ENCODE results near the gene ITGA11.
"Not testable (repeated sequence)": the region's sequence is repeated elsewhere in the genome, so short reads cannot be mapped to it uniquely, and the experiment has no call there.

Gene ITGA11

DNA sequence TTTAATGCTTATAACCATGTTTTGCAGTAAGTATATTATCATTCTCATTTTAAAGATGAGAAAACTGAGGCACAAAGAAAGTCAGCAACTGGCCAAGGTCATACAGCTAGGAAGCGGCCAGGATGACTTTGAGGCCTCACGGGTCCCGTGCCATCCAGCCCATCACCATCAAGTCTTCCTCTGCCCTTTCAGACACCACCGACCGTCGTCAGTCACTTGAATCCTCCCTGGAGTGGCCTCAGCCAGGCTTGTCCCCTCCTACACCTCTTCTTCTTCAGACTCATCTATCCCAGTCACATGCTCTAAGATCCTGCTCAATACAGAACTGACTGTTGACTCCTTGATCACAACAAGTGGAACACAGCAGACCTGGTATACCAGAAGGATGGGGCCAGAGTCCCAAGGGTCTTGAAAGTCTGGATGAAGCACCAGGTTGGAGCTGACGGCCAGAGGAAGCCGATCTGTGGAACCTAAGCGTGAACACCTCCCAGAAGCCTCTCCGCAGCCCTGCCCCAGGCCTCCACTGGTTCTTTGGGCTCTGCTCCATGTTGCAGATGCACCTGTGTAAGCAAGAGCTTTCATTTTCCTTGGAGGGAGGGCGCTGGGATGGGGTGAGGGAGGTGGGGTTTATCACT lies 22.1 kb downstream of the ITGA11 start:
- no peak for DNase-seq

DNA sequence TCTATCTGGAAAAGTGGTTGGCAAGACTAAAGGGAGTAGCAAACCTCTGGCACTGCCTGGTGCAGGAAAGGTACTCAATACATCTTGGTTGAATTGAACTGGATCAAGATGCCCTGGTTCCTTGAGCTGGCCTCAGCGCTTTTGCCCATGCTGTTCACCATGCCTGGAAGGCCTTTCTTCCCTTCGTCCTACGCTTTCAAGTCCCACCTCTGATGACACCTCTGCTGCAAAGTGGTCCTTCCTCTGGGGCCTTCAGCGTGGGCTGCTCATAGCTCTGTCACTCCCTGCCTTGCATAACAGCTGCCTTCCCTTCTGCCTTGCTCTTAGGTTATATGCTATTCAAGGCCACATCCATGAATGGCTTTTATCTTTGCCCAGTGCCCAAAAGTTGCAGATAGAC lies 23.0 kb downstream of the ITGA11 start:
- no peak for DNase-seq

DNA sequence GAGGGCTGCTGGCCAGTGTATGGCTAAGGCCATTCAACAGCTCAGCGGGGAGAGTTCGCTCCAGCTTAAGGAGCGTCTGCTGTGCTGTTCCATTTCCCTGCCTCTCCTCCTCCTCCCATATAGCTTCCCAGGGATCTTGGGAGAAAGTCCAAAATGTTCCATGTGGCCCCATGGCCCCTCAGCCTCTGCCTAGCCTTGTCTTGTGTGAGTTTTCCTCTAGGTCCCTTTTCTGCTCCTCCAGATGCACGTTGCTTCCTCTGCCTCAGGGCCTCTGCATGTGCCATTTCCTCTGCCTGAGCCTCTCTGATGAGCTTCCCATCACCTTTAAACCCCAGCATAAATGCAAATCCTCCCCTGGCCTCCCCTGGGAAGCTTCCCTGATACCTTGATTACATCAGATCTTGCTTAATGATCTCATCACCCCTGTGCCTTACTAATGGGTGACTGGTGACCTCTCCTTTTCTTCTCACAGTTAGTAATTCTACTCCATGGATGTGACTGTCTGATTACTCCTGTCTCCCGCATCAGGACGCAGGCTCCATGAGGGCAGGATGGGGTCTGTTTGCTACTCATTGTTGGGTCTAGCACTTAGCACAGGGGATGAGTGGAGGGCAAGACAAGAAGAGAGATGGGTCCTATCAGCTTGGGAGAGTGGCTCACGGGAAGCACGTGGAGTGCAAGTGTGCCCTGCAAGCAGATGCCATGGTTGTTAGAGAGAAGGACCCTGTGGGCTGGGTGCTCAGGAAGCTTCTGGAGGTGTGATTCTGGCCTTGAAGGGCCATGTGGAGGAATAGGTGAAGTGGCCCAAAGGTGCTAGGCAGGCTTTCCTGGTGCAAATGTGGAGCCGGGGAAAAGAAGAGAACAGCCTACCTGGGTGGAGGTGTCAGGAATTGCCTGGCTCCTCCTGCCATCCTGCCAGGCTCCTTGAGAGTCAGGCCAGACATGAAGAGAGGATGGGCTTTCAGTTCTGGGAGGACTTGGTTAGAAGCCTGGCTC lies 23.8 kb downstream of the ITGA11 start:
- no peak for DNase-seq

DNA sequence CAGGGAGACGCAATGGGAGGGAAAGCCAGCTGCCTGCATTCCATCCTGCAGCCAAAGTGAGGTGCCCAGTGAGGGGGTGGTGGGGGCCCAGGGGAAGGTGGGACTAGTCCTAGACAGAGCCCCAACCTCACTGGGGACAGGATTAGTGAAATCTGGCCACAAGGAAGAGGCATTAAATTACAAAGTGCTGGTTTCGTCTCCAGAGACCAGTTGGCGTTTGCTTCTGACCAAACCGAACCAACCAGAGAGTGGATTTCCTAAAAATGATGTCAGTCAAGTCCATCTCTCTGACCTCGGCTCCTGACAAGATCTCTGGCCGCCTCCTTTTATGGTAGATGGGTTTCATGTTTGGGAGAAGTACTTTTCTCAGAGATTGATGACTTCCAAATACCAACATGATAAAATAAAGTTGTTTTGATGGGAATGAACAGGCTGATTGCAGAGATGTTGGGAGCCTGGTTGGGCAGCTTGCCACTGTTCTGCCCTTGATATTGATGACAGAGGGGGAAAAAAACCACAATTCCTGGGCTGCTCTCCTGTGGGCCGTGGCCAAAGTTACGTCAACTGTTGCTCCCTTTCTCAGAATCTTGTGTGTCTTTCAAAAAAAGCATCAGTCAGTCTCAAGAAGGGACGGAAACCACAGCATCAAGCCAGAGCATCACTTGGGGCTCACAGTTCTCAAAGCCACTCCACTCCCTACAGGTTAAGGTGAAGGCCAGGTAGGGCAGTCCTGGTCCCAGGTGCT lies 24.6 kb downstream of the ITGA11 start:
- peak; percentile 70 for DNase-seq

DNA sequence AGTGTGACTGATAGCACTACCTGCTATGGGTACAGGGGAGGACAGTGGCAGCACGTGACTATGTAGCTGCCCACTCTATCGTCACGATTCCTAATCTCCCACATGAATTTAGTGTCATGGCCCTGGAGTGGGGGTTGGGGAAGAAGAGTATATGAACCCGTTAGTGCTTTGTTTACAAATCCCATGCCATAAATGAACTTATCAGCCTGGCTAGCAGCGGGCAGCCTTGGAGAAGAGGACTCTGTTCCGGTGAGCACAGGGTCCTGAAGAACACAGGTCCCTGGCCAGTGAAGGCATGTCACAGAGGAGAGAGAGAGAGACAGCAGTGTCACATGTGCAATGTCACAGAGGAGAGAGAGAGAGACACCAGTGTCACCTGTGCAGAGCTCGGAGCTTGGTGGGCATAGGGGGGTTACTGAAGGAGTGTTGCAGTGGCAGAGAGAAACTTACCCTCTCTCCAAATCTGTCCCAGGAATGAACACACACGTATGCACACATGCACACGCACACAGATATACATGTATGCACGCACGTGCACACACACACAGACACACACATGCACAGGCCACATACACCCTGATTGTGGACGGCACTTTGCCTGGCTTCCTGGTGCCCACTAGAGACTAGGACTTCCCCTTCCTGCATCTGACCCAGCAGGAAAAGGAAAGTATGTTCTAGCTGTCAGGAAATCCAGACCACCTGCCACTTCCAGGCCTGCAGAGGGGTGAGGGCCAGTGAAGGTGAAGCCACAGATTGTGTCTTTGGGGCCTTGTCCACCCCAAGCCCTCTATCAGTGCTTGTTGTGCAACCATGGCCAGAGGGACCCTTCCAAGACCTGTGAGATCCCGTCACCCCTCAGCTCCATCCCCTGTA lies 26.3 kb downstream of the ITGA11 start:
- DNase-seq: no peak

DNA sequence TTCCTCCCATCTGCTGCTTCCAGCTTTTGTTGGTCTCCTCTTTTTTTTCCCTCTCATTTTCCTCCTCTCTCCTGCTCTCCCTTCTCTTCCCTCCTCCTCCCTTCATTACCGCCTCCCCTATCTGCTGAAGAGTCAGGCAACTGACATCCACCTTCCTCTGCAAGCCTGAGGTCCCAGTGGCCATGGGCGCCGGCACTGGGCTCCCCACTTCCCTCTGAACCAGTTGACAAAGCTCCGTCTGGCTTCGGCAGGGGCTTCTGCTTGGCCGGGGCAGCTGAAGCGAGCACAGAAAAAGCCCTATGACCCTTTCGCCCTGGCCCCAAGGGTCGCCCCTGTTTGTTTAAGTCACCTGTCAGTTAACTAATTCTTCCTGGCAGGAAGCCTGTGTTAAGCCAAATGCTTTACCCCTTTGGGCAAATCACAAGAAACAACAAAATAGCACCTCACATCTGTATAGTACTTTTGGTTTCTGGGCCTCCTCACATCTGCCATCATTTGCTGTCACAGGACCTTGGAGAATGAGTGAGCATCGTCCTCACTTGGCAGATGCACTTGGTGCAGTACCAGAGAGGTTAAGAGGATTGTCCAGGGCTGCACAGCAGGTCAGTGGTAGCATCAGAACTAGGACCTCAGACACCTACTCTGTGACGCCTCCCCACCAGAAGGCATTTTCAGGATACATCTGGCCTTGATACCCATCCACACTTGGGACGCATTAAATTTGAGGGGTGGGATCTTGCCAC lies 27.7 kb downstream of the ITGA11 start:
- no peak for DNase-seq

DNA sequence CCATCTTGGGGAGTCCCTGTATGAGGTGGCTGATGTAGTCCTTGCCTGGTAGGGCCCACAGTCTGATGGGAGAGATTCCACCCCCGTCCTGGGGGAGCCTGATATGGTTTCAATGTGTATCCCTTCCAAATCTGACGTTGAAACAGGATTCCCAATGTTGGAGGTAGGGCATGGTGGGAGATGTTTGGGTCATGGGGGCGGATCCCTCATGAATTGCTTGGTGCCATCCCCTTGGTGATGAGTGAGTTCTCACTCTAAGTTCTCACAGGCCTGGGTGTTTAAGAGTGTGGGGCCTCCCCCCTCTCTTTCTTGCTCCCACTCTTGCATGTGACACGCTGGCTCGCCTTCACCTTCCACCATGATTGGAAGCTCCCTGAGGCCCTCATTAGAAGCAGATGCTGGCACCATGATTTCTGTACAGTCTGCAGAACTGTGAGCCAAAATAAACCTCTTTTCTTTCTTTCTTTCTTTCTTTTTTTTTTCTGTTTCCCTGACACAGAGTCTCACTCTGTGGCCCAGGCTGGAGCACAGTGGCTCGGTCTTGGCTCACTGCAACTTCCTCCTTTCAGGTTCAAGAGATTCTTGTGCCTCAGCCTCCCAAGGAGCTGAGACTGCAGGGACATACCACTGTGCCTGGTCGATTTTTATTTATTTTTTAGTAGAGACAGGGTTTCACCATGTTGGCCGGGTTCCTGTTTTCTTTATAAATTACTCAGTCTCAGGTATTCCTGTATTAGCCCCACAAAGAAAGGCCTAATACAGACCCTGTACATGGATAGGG lies 28.6 kb downstream of the ITGA11 start:
- no peak for DNase-seq

DNA sequence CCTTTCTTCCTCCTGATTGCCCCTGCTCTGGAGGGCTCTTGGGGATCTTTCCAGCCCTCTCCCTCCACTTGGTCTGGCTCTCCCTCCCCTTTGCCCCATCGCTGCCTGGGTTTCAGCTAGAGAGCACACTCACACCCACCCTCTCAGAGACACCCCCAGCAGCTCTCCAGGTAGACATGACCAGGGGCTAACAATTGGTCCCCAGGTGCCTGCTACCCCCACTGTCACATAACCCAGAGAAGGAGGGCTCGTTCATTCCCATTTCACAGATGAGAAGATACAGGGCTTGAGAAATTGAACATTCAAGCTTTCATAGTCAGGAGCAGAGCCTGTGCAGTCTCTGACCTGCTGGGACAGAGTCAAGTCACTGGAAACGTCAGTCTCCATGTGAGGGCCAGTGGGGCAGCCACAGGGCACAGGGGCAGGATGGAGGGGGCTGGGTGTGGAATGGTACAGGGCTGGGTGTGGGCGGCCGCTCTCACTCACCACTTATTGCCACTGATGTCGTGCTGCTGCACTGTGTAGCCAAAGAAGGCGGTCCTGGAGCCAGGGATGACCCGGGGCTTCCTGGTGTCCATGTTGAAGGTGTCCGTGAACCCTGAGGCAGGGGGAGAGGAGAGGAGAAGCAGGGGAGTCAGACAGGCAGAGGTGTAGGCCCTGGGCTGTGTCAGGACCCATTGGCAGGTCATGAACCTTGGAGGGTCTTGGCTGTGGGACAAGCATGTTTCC lies 29.4 kb downstream of the ITGA11 start:
- no peak for DNase-seq

DNA sequence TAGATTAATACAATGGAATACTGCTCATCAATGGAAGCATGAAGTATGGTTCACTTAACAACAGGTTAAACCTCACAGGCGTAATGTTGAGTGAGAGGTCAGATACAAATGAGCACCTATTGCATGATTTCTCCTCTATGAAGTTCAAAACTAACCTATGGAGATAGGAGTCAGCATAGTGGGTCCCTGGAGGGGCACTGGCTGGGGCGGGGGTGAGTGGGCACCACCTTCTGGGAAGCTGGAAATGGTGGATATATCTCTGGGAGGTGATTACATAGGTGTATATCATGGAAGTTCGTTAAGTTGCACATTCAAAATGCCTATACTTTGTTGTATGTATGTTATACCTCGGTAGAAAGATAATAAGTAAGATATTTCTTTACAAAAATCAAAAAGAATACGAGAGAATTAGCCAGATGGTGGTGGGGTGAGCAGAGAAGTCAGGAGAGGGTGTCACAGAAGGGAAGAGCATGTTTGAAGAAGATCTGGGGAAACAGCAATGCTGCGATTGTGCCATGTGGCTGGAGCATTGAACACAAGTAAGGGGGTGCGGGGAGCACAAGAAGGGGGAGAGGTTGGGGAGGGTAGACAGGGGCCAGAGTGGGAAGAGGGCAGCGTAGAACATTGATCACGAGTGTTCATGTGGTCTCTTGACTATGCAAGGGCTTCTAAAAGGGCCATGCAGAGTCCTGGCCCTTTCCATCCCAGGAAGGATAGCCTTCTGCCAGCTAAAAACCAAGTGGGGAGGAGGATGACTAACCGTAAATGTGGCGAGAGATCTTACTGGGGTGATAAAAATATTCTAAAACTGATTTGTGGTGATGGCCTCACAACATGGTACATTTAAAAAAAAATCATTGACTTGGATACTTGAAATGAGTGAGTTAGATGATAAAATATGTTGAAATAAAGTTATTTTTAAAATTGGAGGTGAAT lies 30.2 kb downstream of the ITGA11 start:
- no peak for DNase-seq

DNA sequence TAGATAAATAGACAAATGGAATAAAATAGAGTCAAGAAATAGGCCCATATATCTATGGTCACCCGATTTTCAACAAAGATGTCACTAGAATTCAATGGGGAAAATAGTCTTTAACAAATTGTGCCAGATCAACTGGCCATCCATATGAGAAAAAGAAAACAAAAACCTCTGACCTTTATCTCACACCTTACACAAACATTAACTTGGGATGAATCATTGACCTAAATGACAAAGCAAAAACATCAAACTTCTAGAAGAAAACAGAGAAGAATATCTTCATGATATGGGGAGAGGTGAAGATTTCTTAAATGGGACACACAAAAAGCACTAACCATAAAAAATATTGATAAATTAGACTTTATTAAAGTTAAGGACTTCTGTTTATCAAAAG lies 31.9 kb downstream of the ITGA11 start:
- DNase-seq: no peak

DNA sequence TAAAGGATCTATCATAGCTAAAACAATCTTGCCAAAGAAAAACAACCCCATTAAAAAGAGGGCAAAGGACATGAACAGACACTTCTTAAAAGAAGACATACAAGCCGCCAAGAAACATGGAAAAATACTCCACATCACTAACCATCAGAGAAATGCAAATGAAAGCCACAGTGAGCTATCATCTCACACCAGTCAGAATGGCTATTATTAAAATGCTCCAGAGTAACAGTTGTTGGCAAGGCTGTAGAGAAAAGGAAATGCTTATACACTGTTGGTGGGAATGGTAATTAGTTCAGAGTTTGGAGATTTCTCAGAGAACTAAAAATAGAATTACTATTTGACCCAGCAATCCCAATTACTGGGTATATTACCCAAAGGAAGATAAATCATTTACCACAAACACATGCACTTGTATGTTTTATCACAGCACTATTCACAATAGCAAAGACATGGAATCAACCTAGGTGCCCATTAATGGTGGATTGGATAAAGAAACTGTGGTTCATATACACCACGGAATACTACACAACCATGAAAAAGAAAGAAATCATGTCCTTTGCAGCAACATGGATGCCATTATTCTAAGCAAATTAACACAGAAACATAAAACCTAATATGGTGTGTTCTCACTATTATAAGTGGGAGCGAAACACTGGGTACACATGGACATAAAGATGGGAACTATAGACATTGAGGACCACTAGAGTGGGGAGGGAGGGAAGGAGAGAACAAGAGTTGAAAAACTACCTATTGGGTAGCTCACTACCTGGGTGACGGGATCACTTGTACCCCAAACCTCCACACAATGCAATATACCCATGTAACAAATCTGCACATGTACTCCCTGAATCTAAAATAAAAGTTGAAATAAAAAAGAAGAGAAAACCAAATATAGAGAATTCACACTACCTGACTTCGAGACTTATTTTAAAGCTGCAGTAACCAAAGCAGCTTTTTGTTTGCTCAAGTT lies 32.6 kb downstream of the ITGA11 start:
- DNase-seq: no peak

DNA sequence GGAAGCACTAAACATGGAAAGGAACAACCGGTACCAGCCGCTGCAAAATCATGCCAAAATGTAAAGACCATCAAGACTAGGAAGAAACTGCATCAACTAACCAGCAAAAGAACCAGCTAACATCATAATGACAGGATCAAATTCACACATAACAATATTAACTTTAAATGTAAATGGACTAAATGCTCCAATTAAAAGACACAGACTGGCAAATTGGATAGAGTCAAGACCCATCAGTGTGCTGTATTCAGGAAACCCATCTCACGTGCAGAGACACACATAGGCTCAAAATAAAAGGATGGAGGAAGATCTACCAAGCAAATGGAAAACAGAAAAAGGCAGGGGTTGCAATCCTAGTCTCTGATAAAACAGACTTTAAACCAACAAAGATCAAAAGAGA lies 34.0 kb downstream of the ITGA11 start:
- not testable (repeated sequence) for DNase-seq

DNA sequence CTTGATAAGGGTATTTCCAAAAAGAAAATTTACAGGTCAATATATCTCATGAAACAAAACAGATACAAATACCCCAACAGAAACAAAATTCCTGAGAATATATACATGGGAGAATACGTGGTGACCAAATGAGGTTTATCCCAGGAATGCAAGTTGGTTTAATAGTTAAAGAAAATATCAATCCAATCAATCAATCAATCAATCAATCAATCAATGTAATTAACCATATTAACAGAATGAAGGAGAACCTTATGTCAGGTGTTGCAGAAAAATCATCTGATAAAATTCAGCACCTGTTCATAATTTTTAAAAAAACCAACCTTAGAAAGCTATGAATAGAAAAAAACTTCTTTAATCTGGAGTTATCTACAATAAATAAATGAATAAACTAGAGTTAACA lies 35.9 kb downstream of the ITGA11 start:
- no peak for DNase-seq

DNA sequence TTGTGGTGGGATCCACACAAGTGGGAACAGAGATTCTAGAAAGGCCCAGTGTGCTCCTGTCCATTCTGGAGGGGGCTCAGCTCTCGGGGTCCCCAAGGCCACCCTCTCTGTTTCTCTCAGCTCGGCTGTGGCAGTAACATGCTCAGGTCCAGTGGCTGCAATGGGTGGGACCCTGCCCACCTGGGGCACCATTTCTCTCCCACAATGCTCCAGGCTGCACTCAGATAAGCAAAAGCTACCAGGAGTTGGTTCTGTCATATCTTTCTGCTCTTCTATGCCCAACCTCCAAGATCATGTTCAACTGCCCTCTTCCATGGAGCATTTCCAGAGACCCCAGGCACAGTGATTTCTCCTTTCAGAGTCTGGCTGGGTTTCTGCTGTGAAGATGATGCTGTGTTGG lies 40.8 kb downstream of the ITGA11 start:
- DNase-seq: no peak

DNA sequence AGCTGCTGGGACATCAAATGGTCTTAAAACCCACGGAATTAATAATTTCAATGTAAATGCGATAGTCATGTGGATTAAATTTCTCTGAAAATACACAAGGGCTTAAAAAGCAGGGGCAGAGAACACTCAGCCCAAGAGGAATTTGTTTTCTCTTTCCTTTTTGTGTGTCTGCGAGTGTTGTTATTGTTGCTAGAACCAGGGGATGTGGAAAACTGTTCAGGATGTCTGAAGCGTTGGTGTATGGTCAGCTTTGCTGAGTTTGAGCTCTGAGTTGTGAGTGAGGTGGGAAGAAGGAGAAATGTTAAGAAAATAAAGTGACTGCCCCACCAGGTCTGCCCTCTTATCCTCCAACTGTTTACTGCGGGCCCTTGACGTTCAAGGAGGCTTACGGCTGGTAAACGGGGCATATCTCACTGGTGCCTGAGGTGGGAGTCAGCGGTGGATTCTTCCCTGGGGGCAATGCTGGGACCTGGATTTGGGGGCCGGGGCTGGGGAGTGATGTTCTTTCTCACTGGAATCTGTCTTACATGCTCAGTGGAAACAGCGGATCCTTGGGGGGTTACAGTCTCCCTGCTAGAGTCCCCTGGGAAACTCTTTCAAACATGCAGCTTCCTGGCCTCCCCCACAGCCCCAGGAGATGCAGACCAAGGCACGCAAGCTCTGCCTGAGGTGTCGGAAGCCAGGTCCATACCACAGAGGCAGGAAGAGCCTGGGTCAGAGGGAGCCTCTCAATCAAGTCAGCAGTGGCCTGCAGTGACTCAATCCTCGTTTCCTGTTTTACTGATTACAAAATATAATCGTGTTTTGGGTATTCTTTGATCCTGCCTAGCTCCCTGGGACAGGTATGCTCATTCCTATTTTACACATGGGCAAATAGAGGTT lies 41.8 kb downstream of the ITGA11 start:
- peak; percentile 70 for DNase-seq

Data from fibroblast of skin of abdomen (primary cell).